GM23338 (cell line): ENCODE results near the gene FOXD2. TPM values are rescaled to one million over a fixed set of nuclear protein-coding genes. Genes with fewer than 3 reads are reported as not detected.

Source experiments
- ATAC-seq: fragments of 200-7000 bp; cut with Tn5 transposase; 3 replicates; pipeline ENCODE4 v1.9.1; 2020
- DNase-seq: peaks from one replicate; pipeline ENCODE4 v3.0.0-alpha.2; 2015; ENCODE audit warnings: low spot score
- H2AFZ ChIP-seq: fragments of 200-600 bp; sonication (generic); 2 replicates; pipeline ENCODE4 v1.8.0; 2016; ENCODE audit warnings: antibody characterized with exemption, mild to moderate bottlenecking, moderate library complexity
- H3F3A ChIP-seq: fragments of 200-600 bp; sonication (generic); replicated peaks from 2 replicates; pipeline ENCODE4 v1.8.0; 2017; ENCODE audit warnings: antibody characterized with exemption, mixed run types, low read depth
- H3K27ac ChIP-seq: fragments of 200-600 bp; sonication (generic); 2 replicates; pipeline ENCODE4 v1.6.1; 2016; ENCODE audit warnings: low read depth
- H3K27me3 ChIP-seq: fragments of 200-600 bp; sonication (generic); 2 replicates; pipeline ENCODE4 v1.8.0; 2016; ENCODE audit warnings: mild to moderate bottlenecking, mixed run types, moderate library complexity; ENCODE audit not compliant: insufficient read depth
- H3K36me3 ChIP-seq: fragments of 200-600 bp; sonication (generic); 2 replicates; pipeline ENCODE4 v1.8.0; 2016; ENCODE audit warnings: mild to moderate bottlenecking; ENCODE audit not compliant: insufficient read depth
- H3K4me1 ChIP-seq: fragments of 200-600 bp; sonication (generic); 2 replicates; pipeline ENCODE4 v1.8.0; 2016; ENCODE audit warnings: mild to moderate bottlenecking, moderate library complexity; ENCODE audit not compliant: insufficient read depth
- H3K4me2 ChIP-seq: fragments of 200-600 bp; sonication (generic); 2 replicates; pipeline ENCODE4 v1.7.1; 2017; ENCODE audit warnings: mixed run types
- H3K4me3 ChIP-seq: fragments of 200-600 bp; sonication (generic); 2 replicates; pipeline ENCODE4 v1.6.1; 2016; ENCODE audit warnings: mixed run types
- H3K79me2 ChIP-seq: fragments of 200-600 bp; sonication (generic); replicated peaks from 2 replicates; pipeline ENCODE4 v1.8.0; 2017; ENCODE audit warnings: mild to moderate bottlenecking; ENCODE audit not compliant: insufficient read depth
- H3K9me2 ChIP-seq: fragments of 200-600 bp; sonication (generic); 2 replicates; pipeline ENCODE4 v1.8.0; 2017; ENCODE audit not compliant: insufficient read depth
- H4K20me1 ChIP-seq: fragments of 200-600 bp; sonication (generic); replicated peaks from 2 replicates; pipeline ENCODE4 v1.8.0; 2017; ENCODE audit warnings: mild to moderate bottlenecking; ENCODE audit not compliant: insufficient read depth
- H3K27ac Mint-ChIP-seq: 2 replicates; pipeline ENCODE4 v1.8.0; 2020; ENCODE audit warnings: inconsistent platforms, mild to moderate bottlenecking, moderate library complexity, mixed read lengths
- H3K27me3 Mint-ChIP-seq: 3 replicates; pipeline ENCODE4 v1.8.0; 2022; ENCODE audit warnings: low read depth, mild to moderate bottlenecking, moderate library complexity, mixed read lengths, inconsistent platforms; ENCODE audit not compliant: insufficient read depth, poor library complexity
- H3K36me3 Mint-ChIP-seq: 3 replicates; pipeline ENCODE4 v1.8.0; 2021; ENCODE audit warnings: low read depth, mild to moderate bottlenecking, inconsistent platforms, moderate library complexity, mixed read lengths
- H3K4me1 Mint-ChIP-seq: 3 replicates; pipeline ENCODE4 v1.8.0; 2020; ENCODE audit warnings: mild to moderate bottlenecking, inconsistent platforms, mixed read lengths
- H3K4me3 Mint-ChIP-seq: 3 replicates; pipeline ENCODE4 v1.8.0; 2021; ENCODE audit warnings: moderate library complexity, mild to moderate bottlenecking, inconsistent platforms, mixed read lengths
- H3K9me3 Mint-ChIP-seq: 3 replicates; pipeline ENCODE4 v1.8.0; 2020; ENCODE audit warnings: moderate library complexity, mild to moderate bottlenecking, inconsistent platforms, mixed read lengths
- ETS1 ChIP-seq: IDR thresholded peaks from 2 replicates; pipeline ENCODE4 v1.6.1; 2016; ENCODE audit warnings: antibody characterized with exemption
- EZH2 ChIP-seq: fragments of 200-600 bp; sonication (generic); IDR thresholded peaks from one replicate; pipeline ENCODE4 v1.8.0; 2017; ENCODE audit warnings: antibody characterized with exemption, mild to moderate bottlenecking, low read depth; ENCODE audit not compliant: unreplicated experiment
- EZH2phosphoT487 ChIP-seq: fragments of 200-600 bp; sonication (generic); IDR thresholded peaks from one replicate; pipeline ENCODE4 v1.8.1; 2018; ENCODE audit warnings: antibody characterized with exemption; ENCODE audit not compliant: unreplicated experiment
- STAT1 ChIP-seq: IDR thresholded peaks from one replicate; pipeline ENCODE4 v1.6.1; 2016; ENCODE audit warnings: antibody characterized with exemption; ENCODE audit not compliant: unreplicated experiment
- ZNF462 ChIP-seq: fragments of 250-450 bp; sonication (Bioruptor Pico); IDR thresholded peaks from 2 replicates; pipeline ENCODE4 v1.5.0; 2020; ENCODE audit warnings: mild to moderate bottlenecking, moderate library complexity
- polyA plus RNA-seq: library from polyadenylated mRNA; unstranded; fragments of >200 nt; fragmentation: Nextera tagmentation; extraction: Ambion mirVana; gene quantifications from 2 replicates; pipeline ENCODE4 v1.2.1, GENCODE V29; 2016
- total RNA-seq: library from RNA; depleted of rRNA; stranded (reverse); fragments of >200 nt; shearing (Covaris generic); gene quantifications from 2 replicates; pipeline ENCODE4 v1.2.3, GENCODE V29; 2014

FOXD2 gene
- total and polyA plus RNA-seq, 2 experiments from 2014 or later: 0.28 TPM; not detected in 1

DNA sequence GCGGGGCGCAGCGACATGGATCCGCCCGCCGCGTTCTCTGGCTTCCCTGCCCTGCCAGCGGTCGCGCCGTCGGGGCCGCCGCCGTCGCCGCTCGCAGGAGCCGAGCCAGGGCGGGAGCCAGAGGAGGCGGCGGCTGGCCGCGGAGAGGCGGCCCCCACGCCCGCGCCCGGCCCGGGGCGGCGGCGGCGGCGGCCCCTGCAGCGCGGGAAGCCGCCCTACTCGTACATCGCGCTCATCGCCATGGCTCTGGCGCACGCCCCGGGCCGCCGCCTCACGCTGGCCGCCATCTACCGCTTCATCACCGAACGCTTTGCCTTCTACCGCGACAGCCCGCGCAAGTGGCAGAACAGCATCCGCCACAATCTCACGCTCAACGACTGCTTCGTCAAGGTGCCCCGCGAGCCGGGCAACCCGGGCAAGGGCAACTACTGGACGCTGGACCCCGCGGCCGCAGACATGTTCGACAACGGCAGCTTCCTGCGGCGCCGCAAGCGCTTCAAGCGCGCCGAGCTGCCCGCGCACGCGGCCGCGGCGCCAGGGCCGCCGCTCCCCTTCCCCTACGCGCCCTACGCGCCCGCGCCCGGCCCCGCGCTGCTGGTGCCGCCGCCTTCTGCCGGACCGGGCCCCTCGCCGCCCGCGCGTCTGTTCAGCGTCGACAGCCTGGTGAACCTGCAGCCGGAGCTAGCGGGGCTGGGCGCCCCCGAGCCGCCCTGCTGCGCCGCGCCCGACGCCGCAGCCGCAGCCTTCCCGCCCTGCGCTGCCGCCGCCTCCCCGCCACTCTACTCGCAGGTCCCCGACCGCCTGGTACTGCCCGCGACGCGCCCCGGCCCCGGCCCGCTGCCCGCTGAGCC, 21.3 kb upstream of the FOXD2 start:
- peak overlapping the region; percentile 72 for H3K4me2 ChIP-seq
- Mint-ChIP-seq H3K4me1 (peaks cover 11% of the 10 kb centered on the region), H3K36me3 (peaks cover 6% of the 10 kb centered on the region; the same call in 1 of the 3 replicates), H3K4me3 (peak overlapping the region; percentile 74), H3K27me3 (peaks cover 71% of the 10 kb centered on the region), H3K27ac (no peak overlapping the region), H3K9me3 (no peaks in the 10 kb centered on the region; the same call in 1 of the 3 replicates)
- H3K27me3 ChIP-seq: peaks cover 89% of the 10 kb centered on the region
- TF ChIP-seq EZH2 (peak; percentile 73), EZH2phosphoT487 (peak; percentile 98), STAT1 (no peak), ZNF462 (CRISPR knock-in tag) (no peak), ETS1 (no peak)
- H3K27ac ChIP-seq: no peak overlapping the region
- H3K9me2 ChIP-seq: no peaks in the 10 kb centered on the region
- peak overlapping the region; percentile 56 for H3K4me3 ChIP-seq
- no peaks in the 10 kb centered on the region for H3K36me3 ChIP-seq
- H3K4me1 ChIP-seq: no peaks in the 10 kb centered on the region; the same call in 1 of the 2 replicates
- ATAC-seq (peak; percentile 48), DNase-seq (peak; percentile 58)
- no peaks in the 10 kb centered on the region for H4K20me1 ChIP-seq
- no peaks in the 10 kb centered on the region for H3K79me2 ChIP-seq
- no peaks in the 10 kb centered on the region for H3F3A ChIP-seq
- 0 out of 2 replicates have a peak overlapping the region, but pooled peaks have one; percentile 59 for H2AFZ ChIP-seq
